ENCODE data around the gene ARHGAP26. TPM values are rescaled to one million over a fixed set of nuclear protein-coding genes. Genes with fewer than 3 reads are reported as not detected.

Gene ARHGAP26
- total RNA-seq, 4 donors from 2014 or later: 61.0 to 76.7 (median 61.2) TPM

GRCh38 chr5:142772446-142773293 lies 2.5 kb downstream of the ARHGAP26 start:
- no peak for DNase-seq
- Histone ChIP-seq H3K27me3 (no peaks in the 10 kb centered on the region), H3K4me3 (peak overlapping the region in 1 of 4 donors; percentile 85), H3K27ac (peak overlapping the region in 3 of 4 donors; percentile 94 to 96 (median 95)), H3K4me1 (peaks cover 0 to 49% (median 34%) of the 10 kb centered on the region in 4 donors), H3K9me3 (no peaks in the 10 kb centered on the region), H3K36me3 (no peaks in the 10 kb centered on the region)
- intact Hi-C loops (cut with DNase I; ENCODE audit: low total_unique reads): no loop called here
- 60% methylated on average over 1 to 6 of the region's 6 CpGs for WGBS, 2 donors (ENCODE audit: low coverage in 1 of 2)
- TF ChIP-seq POLR2A (IDR thresholded peaks at IDR 0.05): peak; percentile 12
- peak in 1 of 3 donors; percentile 5 for TF ChIP-seq POLR2AphosphoS5 (IDR thresholded peaks at IDR 0.05)
- TF ChIP-seq EP300 (IDR thresholded peaks at IDR 0.05; ENCODE audit: low read depth): no peak
- TF ChIP-seq CTCF (IDR thresholded peaks at IDR 0.05): no peak
- in situ Hi-C loops (cut with MboI; ENCODE audit: low pct_ligation_motif_present in 1 of 4, low pct_unique_long_range_greater_than_20kb in 1 of 4, low sequenced_read_pairs in 3 of 4): no loop called here

- TF ChIP-seq POLR2AphosphoS5 (IDR thresholded peaks at IDR 0.05) (no peak), EP300 (IDR thresholded peaks at IDR 0.05; ENCODE audit: low read depth) (no peak)
- WGBS, 2 donors (ENCODE audit: low coverage in 1 of 2): 83 to 98% methylated on average over 1 to 2 of the region's 2 CpGs
- in situ Hi-C loops (cut with MboI; ENCODE audit: low pct_ligation_motif_present in 1 of 4, low pct_unique_long_range_greater_than_20kb in 1 of 4, low sequenced_read_pairs in 3 of 4): no loop called here
These were observed 6.9 kb downstream of the ARHGAP26 start for GRCh38 chr5:142777099-142777498.

GRCh38 chr5:142777850-142778249 lies 7.7 kb downstream of the ARHGAP26 start:
- no peak overlapping the region for H3K27ac ChIP-seq
- peaks cover 8 to 61% (median 25%) of the 10 kb centered on the region in 4 donors for H3K4me1 ChIP-seq
- DNase-seq: no peak
- WGBS, 2 donors (ENCODE audit: low coverage in 1 of 2): 93% methylated on average over 3 of the region's 3 CpGs
- H3K36me3 ChIP-seq: no peaks in the 10 kb centered on the region
- H3K9me3 ChIP-seq: no peaks in the 10 kb centered on the region
- no peak overlapping the region for H3K4me3 ChIP-seq
- no peaks in the 10 kb centered on the region for H3K27me3 ChIP-seq
- in situ Hi-C loops (cut with MboI; ENCODE audit: low pct_ligation_motif_present in 1 of 4, low pct_unique_long_range_greater_than_20kb in 1 of 4, low sequenced_read_pairs in 3 of 4): no loop called here
- TF ChIP-seq EP300 (IDR thresholded peaks at IDR 0.05; ENCODE audit: low read depth) (no peak), POLR2A (IDR thresholded peaks at IDR 0.05) (no peak), CTCF (IDR thresholded peaks at IDR 0.05) (no peak), POLR2AphosphoS5 (IDR thresholded peaks at IDR 0.05) (no peak)
- intact Hi-C loops (cut with DNase I; ENCODE audit: low total_unique reads): no loop called here

More at GRCh38 chr5:142777099-142777498, 6.9 kb downstream of the ARHGAP26 start:
- H3K4me3 ChIP-seq: no peak overlapping the region
- no peak for DNase-seq
- H3K9me3 ChIP-seq: no peaks in the 10 kb centered on the region
- intact Hi-C loops (cut with DNase I; ENCODE audit: low total_unique reads): no loop called here
- no peak overlapping the region for H3K27ac ChIP-seq
- no peaks in the 10 kb centered on the region for H3K27me3 ChIP-seq
- peaks cover 8 to 64% (median 33%) of the 10 kb centered on the region in 4 donors for H3K4me1 ChIP-seq
- no peaks in the 10 kb centered on the region for H3K36me3 ChIP-seq

GRCh38 chr5:142779163-142779840 lies 9.1 kb downstream of the ARHGAP26 start:
- intact Hi-C loops (cut with DNase I; ENCODE audit: low total_unique reads): no loop called here
- no peaks in the 10 kb centered on the region for H3K36me3 ChIP-seq
- peak overlapping the region in 2 of 4 donors; percentile 22 to 37 for H3K27ac ChIP-seq
- no peaks in the 10 kb centered on the region for H3K9me3 ChIP-seq
- DNase-seq: no peak
- H3K4me3 ChIP-seq: no peak overlapping the region
- no peaks in the 10 kb centered on the region for H3K27me3 ChIP-seq
- 42 to 52% methylated on average over 2 to 4 of the region's 4 CpGs for WGBS, 2 donors (ENCODE audit: low coverage in 1 of 2)
- TF ChIP-seq POLR2A (IDR thresholded peaks at IDR 0.05): no peak
- peak in 1 of 3 donors; percentile 65 for TF ChIP-seq POLR2AphosphoS5 (IDR thresholded peaks at IDR 0.05)
- TF ChIP-seq CTCF (IDR thresholded peaks at IDR 0.05): no peak
- TF ChIP-seq EP300 (IDR thresholded peaks at IDR 0.05; ENCODE audit: low read depth): no peak
- H3K4me1 ChIP-seq: peaks cover 8 to 63% (median 23%) of the 10 kb centered on the region in 4 donors
- in situ Hi-C loops (cut with MboI; ENCODE audit: low pct_ligation_motif_present in 1 of 4, low pct_unique_long_range_greater_than_20kb in 1 of 4, low sequenced_read_pairs in 3 of 4): no loop called here
